Stomach (tissue), 4 donors: ENCODE data around the gene TBC1D2.

Experiments used
- EP300 ChIP-seq: sonication (generic); formaldehyde crosslinking; IDR thresholded peaks from one replicate; pipeline ENCODE4 v1.6.1; 2017; ENCODE audit warnings: antibody characterized with exemption
- POLR2A ChIP-seq, 4 donors: fragments of 450-650 bp; IDR thresholded peaks; one replicate each; pipeline ENCODE4 v1.6.1; 2016; ENCODE audit warnings: antibody characterized with exemption in 4 of 4, control low read depth in 2 of 4, mild to moderate bottlenecking in 1 of 4, moderate library complexity in 1 of 4
- POLR2AphosphoS5 ChIP-seq, 3 donors: sonication (generic); formaldehyde crosslinking; IDR thresholded peaks; one replicate each; pipeline ENCODE4 v1.6.1; 2016; ENCODE audit warnings: antibody characterized with exemption in 3 of 3
- TF ChIP-seq, protein P1 (sequence below), 7 experiments: fragments of 450-650 bp in 4 of 7; fragments of 200-600 bp in 3 of 7; sonication (generic) in 3 of 7; IDR thresholded peaks; one replicate each; pipeline ENCODE4 v1.5.1; 2016 to 2019; ENCODE audit warnings: antibody characterized with exemption in 7 of 7, control low read depth in 2 of 7, mild to moderate bottlenecking in 1 of 7

DNA sequence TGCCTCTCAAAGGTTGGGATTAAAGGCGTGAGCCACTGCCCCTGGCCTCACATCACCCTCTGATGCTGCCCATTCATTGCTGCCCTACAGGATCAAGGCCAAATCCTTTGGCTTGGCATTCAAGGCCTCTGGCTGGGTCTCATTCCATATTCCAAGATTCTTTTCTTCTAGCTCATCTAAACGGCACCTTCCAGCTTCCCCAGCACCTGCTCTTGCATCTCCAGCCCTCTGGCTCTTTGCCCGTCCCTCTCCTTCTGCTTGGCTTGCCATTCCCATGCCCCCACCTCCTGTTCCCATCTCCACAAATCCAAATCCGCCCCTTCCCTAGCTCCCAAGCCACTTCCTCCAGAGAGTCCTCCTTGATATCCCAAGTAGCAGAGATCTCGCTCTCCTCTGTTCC is 96.1 kb downstream of the TBC1D2 start:
- TF ChIP-seq, protein P1, sequence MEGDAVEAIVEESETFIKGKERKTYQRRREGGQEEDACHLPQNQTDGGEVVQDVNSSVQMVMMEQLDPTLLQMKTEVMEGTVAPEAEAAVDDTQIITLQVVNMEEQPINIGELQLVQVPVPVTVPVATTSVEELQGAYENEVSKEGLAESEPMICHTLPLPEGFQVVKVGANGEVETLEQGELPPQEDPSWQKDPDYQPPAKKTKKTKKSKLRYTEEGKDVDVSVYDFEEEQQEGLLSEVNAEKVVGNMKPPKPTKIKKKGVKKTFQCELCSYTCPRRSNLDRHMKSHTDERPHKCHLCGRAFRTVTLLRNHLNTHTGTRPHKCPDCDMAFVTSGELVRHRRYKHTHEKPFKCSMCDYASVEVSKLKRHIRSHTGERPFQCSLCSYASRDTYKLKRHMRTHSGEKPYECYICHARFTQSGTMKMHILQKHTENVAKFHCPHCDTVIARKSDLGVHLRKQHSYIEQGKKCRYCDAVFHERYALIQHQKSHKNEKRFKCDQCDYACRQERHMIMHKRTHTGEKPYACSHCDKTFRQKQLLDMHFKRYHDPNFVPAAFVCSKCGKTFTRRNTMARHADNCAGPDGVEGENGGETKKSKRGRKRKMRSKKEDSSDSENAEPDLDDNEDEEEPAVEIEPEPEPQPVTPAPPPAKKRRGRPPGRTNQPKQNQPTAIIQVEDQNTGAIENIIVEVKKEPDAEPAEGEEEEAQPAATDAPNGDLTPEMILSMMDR (IDR thresholded peaks at IDR 0.05): no peak
- TF ChIP-seq POLR2AphosphoS5 (IDR thresholded peaks at IDR 0.05) (no peak), POLR2A (IDR thresholded peaks at IDR 0.05) (no peak), EP300 (no peak)
